MM.1S (cell line): ENCODE results near the gene TAF1B.

Experiments
- DNase-seq: peaks from one replicate; pipeline ENCODE4 v3.0.0-alpha.2; 2015
- H2AFZ ChIP-seq: fragments of 300-600 bp; sonication (generic); 2 replicates; pipeline ENCODE4 v1.6.0; 2016; ENCODE audit warnings: antibody characterized with exemption, low read length
- H3F3A ChIP-seq: fragments of 300-600 bp; sonication (generic); 2 replicates; pipeline ENCODE4 v1.6.1; 2016; ENCODE audit warnings: mild to moderate bottlenecking, antibody characterized with exemption, low read length, moderate library complexity, mixed read lengths; ENCODE audit not compliant: insufficient read depth
- H3K27ac ChIP-seq: fragments of 300-600 bp; sonication (generic); 2 replicates; pipeline ENCODE4 v1.5.1; 2016; ENCODE audit warnings: mild to moderate bottlenecking, low read length
- H3K27me3 ChIP-seq: fragments of 300-600 bp; sonication (generic); replicated peaks from 2 replicates; pipeline ENCODE4 v1.6.0; 2016; ENCODE audit warnings: low read length; ENCODE audit not compliant: insufficient read depth
- H3K36me3 ChIP-seq: fragments of 300-600 bp; sonication (generic); replicated peaks from 2 replicates; pipeline ENCODE4 v1.6.1; 2016; ENCODE audit warnings: mild to moderate bottlenecking, low read length, mixed read lengths; ENCODE audit not compliant: insufficient read depth
- H3K4me1 ChIP-seq: fragments of 300-600 bp; sonication (generic); 2 replicates; pipeline ENCODE4 v1.6.1; 2016; ENCODE audit warnings: low read length, mixed read lengths
- H3K4me2 ChIP-seq: fragments of 300-600 bp; sonication (generic); 2 replicates; pipeline ENCODE4 v1.6.0; 2016; ENCODE audit warnings: low read depth, low read length
- H3K4me3 ChIP-seq: fragments of 300-600 bp; sonication (generic); 2 replicates; pipeline ENCODE4 v1.5.1; 2016; ENCODE audit warnings: low read length, mixed read lengths
- H3K79me2 ChIP-seq: fragments of 300-600 bp; sonication (generic); 2 replicates; pipeline ENCODE4 v1.6.1; 2016; ENCODE audit warnings: mixed run types, low read length, mixed read lengths
- H3K9ac ChIP-seq: fragments of 300-600 bp; sonication (generic); 2 replicates; pipeline ENCODE4 v1.6.1; 2016; ENCODE audit warnings: low read length, mixed read lengths
- H3K9me2 ChIP-seq: fragments of 300-600 bp; sonication (generic); replicated peaks from 2 replicates; pipeline ENCODE4 v1.6.1; 2016; ENCODE audit warnings: mild to moderate bottlenecking, low read length, mixed read lengths; ENCODE audit not compliant: insufficient read depth
- H3K9me3 ChIP-seq: fragments of 300-600 bp; sonication (generic); replicated peaks from 2 replicates; pipeline ENCODE4 v1.6.1; 2016; ENCODE audit warnings: mild to moderate bottlenecking, low read length, mixed read lengths; ENCODE audit not compliant: insufficient read depth
- H4K20me1 ChIP-seq: fragments of 300-600 bp; sonication (generic); 2 replicates; pipeline ENCODE4 v1.6.1; 2016; ENCODE audit warnings: mild to moderate bottlenecking, low read length, moderate library complexity, mixed read lengths; ENCODE audit not compliant: insufficient read depth
- EZH2 ChIP-seq: fragments of 300-600 bp; sonication (generic); optimal IDR thresholded peaks from 2 replicates; pipeline ENCODE3; 2017; ENCODE audit warnings: low read depth, mild to moderate bottlenecking, antibody characterized with exemption, low read length, mixed read lengths
- EZH2phosphoT487 ChIP-seq: fragments of 300-600 bp; sonication (generic); IDR thresholded peaks from 2 replicates; pipeline ENCODE4 v1.6.1; 2018; ENCODE audit warnings: antibody characterized with exemption, low read length
- TF ChIP-seq, protein P1 (sequence below): fragments of 300-600 bp; sonication (generic); IDR thresholded peaks from 2 replicates; pipeline ENCODE4 v1.5.1; 2016; ENCODE audit warnings: antibody characterized with exemption, low read length, mixed read lengths

The TAF1B gene

GRCh38 chr2:9945596-9945995, 102.3 kb downstream of the TAF1B start:
- Histone ChIP-seq H4K20me1 (no peaks in the 10 kb centered on the region), H3F3A (no peaks in the 10 kb centered on the region), H2AFZ (no peak overlapping the region), H3K9ac (no peak overlapping the region), H3K9me2 (no peaks in the 10 kb centered on the region), H3K9me3 (no peaks in the 10 kb centered on the region), H3K4me1 (no peaks in the 10 kb centered on the region), H3K4me2 (no peak overlapping the region), H3K27ac (no peak overlapping the region), H3K27me3 (no peaks in the 10 kb centered on the region), H3K36me3 (no peaks in the 10 kb centered on the region), H3K4me3 (no peak overlapping the region), H3K79me2 (no peaks in the 10 kb centered on the region)
- no peak for DNase-seq
- no peak for TF ChIP-seq EZH2
- TF ChIP-seq, protein P1, sequence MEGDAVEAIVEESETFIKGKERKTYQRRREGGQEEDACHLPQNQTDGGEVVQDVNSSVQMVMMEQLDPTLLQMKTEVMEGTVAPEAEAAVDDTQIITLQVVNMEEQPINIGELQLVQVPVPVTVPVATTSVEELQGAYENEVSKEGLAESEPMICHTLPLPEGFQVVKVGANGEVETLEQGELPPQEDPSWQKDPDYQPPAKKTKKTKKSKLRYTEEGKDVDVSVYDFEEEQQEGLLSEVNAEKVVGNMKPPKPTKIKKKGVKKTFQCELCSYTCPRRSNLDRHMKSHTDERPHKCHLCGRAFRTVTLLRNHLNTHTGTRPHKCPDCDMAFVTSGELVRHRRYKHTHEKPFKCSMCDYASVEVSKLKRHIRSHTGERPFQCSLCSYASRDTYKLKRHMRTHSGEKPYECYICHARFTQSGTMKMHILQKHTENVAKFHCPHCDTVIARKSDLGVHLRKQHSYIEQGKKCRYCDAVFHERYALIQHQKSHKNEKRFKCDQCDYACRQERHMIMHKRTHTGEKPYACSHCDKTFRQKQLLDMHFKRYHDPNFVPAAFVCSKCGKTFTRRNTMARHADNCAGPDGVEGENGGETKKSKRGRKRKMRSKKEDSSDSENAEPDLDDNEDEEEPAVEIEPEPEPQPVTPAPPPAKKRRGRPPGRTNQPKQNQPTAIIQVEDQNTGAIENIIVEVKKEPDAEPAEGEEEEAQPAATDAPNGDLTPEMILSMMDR, result no peak
- no peak for TF ChIP-seq EZH2phosphoT487

GRCh38 chr2:9946076-9946475, 102.8 kb downstream of the TAF1B start:
- no peak overlapping the region for H3K27ac ChIP-seq
- no peak overlapping the region for H2AFZ ChIP-seq
- DNase-seq, result no peak
- H3K9ac ChIP-seq, result no peak overlapping the region
- no peaks in the 10 kb centered on the region for H3K4me1 ChIP-seq
- TF ChIP-seq EZH2phosphoT487, result no peak
- no peaks in the 10 kb centered on the region for H3K9me2 ChIP-seq
- H3K4me3 ChIP-seq, result no peak overlapping the region
- no peaks in the 10 kb centered on the region for H3K36me3 ChIP-seq
- H3K27me3 ChIP-seq, result no peaks in the 10 kb centered on the region
- H3K4me2 ChIP-seq, result no peak overlapping the region
- H3K79me2 ChIP-seq, result no peaks in the 10 kb centered on the region
- no peaks in the 10 kb centered on the region for H4K20me1 ChIP-seq
- no peaks in the 10 kb centered on the region for H3F3A ChIP-seq
- H3K9me3 ChIP-seq, result no peaks in the 10 kb centered on the region

DNA sequence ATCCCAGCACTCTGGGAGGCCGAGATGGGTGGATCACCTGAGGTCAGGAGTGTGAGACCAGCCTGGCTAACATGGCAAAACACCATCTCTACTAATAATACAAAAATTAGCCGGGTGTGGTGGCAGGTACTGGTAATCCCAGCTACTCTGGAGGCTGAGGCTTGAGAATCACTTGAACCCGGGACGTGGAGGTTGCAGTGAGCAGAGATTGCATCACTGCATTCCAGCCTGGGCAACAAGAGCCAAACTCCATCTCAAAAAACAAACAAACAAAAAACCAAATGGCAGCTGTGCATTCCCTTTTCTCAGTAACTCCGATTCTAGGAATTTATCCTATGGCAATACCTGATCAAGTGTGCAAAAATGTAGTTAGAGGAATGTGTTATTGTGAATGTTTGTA, 103.5 kb downstream of the TAF1B start:
- Histone ChIP-seq H3K9me3 (no peaks in the 10 kb centered on the region), H3K79me2 (no peaks in the 10 kb centered on the region), H3K27me3 (no peaks in the 10 kb centered on the region), H3K9me2 (no peaks in the 10 kb centered on the region), H3K4me2 (no peak overlapping the region), H3K36me3 (no peaks in the 10 kb centered on the region), H3F3A (no peaks in the 10 kb centered on the region), H3K9ac (no peak overlapping the region), H4K20me1 (no peaks in the 10 kb centered on the region), H3K4me3 (no peak overlapping the region), H2AFZ (no peak overlapping the region), H3K27ac (no peak overlapping the region), H3K4me1 (no peaks in the 10 kb centered on the region)
- no peak for TF ChIP-seq EZH2phosphoT487
- TF ChIP-seq EZH2, result no peak
- TF ChIP-seq, protein P1, result no peak
- no peak for DNase-seq

- Histone ChIP-seq H2AFZ (no peak overlapping the region), H4K20me1 (no peaks in the 10 kb centered on the region), H3K9me3 (no peaks in the 10 kb centered on the region), H3K27me3 (no peaks in the 10 kb centered on the region), H3K4me3 (no peak overlapping the region), H3K4me2 (no peak overlapping the region), H3K27ac (no peak overlapping the region), H3K79me2 (no peaks in the 10 kb centered on the region), H3K9ac (no peak overlapping the region), H3K36me3 (no peaks in the 10 kb centered on the region), H3K9me2 (no peaks in the 10 kb centered on the region), H3F3A (no peaks in the 10 kb centered on the region), H3K4me1 (no peaks in the 10 kb centered on the region)
- no peak for DNase-seq
- TF ChIP-seq EZH2phosphoT487, result no peak
Observed at GRCh38 chr2:9948721-9949120, 105.4 kb downstream of the TAF1B start.
